ENCODE measurements around the gene NOXO1. TPM values are rescaled to one million over a fixed set of nuclear protein-coding genes. Genes with fewer than 3 reads are reported as not detected.
A peak's percentile ranks its signal among the peaks of the same experiment; 100 is the strongest.

The NOXO1 gene
- total and polyA plus RNA-seq, 10 of the 15 experiments (the other 5 are each of a cell fraction or from before 2014, with no cell fraction given): 0.09 to 0.76 (median 0.26) TPM; not detected in 4

DNA sequence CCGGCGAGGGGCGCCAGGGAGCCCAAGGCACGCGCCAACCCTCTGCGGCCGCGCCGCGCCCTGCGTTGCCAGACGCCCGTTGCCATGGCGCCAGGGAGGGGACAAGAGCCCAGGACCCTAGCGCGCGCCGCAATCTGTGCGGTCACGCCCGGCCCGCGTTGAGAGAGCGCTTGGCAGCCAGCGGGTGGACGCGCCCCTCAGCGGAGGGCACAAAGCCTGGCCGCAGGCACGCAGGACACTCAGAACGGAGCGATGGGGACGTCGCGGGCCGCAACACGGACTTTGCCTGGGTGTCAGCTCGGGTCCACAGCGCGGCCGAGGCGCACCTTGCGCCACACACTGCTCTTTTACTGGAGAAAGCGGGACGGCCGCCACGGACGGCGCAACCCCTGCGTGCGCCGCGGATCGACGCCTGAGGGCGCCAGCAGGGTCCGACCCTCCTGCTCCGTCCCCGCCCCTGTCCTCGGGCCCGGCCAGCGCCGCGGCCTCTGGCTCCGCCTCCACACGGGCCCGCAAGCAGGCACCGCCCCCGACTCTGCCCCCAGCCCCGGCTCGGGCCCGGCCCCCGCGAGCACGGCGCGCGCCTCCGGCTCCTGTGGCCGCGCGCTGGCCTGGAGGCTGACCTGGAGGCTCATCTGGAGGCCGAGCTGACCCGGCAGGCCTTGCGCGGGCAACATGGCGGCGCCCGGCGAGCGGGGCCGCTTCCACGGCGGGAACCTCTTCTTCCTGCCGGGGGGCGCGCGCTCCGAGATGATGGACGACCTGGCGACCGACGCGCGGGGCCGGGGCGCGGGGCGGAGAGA lies 2.5 kb upstream of the NOXO1 start, which contains the start of gene GFER (continued):
- TF ChIP-seq, protein P1, sequence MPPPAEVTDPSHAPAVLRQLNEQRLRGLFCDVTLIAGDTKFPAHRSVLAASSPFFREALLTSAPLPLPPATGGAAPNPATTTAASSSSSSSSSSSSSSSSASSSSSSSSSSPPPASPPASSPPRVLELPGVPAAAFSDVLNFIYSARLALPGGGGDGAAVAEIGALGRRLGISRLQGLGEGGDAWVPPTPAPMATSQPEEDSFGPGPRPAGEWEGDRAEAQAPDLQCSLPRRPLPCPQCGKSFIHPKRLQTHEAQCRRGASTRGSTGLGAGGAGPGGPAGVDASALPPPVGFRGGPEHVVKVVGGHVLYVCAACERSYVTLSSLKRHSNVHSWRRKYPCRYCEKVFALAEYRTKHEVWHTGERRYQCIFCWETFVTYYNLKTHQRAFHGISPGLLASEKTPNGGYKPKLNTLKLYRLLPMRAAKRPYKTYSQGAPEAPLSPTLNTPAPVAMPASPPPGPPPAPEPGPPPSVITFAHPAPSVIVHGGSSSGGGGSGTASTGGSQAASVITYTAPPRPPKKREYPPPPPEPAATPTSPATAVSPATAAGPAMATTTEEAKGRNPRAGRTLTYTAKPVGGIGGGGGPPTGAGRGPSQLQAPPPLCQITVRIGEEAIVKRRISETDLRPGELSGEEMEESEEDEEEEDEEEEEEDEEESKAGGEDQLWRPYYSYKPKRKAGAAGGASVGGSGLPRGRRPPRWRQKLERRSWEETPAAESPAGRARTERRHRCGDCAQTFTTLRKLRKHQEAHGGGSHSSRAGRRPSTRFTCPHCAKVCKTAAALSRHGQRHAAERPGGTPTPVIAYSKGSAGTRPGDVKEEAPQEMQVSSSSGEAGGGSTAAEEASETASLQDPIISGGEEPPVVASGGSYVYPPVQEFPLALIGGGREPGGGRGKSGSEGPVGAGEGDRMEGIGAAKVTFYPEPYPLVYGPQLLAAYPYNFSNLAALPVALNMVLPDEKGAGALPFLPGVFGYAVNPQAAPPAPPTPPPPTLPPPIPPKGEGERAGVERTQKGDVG (CRISPR knock-in tag; IDR thresholded peaks at IDR 0.05): no peak
- no peak for TF ChIP-seq ETV6 (conservative IDR thresholded peaks at IDR 0.05 in 1 of 2, IDR thresholded peaks at IDR 0.05 in 1 of 2; ENCODE audit: borderline replicate concordance in 1 of 2, low read depth in 1 of 2)
- TF ChIP-seq, protein P2, sequence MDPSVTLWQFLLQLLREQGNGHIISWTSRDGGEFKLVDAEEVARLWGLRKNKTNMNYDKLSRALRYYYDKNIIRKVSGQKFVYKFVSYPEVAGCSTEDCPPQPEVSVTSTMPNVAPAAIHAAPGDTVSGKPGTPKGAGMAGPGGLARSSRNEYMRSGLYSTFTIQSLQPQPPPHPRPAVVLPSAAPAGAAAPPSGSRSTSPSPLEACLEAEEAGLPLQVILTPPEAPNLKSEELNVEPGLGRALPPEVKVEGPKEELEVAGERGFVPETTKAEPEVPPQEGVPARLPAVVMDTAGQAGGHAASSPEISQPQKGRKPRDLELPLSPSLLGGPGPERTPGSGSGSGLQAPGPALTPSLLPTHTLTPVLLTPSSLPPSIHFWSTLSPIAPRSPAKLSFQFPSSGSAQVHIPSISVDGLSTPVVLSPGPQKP (IDR thresholded peaks at IDR 0.05; ENCODE audit: low read depth, low read length): no peak
- TF ChIP-seq, protein P3, sequence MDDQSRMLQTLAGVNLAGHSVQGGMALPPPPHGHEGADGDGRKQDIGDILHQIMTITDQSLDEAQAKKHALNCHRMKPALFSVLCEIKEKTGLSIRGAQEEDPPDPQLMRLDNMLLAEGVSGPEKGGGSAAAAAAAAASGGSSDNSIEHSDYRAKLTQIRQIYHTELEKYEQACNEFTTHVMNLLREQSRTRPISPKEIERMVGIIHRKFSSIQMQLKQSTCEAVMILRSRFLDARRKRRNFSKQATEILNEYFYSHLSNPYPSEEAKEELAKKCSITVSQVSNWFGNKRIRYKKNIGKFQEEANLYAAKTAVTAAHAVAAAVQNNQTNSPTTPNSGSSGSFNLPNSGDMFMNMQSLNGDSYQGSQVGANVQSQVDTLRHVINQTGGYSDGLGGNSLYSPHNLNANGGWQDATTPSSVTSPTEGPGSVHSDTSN (IDR thresholded peaks at IDR 0.05; ENCODE audit: insufficient replicate concordance, low read depth, low read length): no peak
- peak; percentile 99 for TF ChIP-seq SMARCA5 (IDR thresholded peaks at IDR 0.05)
- no peak for TF ChIP-seq SUZ12 (IDR thresholded peaks at IDR 0.05; ENCODE audit: unreplicated experiment)
- no peak for TF ChIP-seq POLR2AphosphoS2 (IDR thresholded peaks at IDR 0.05; ENCODE audit: low read depth, low read length)
- TF ChIP-seq, protein P4, sequence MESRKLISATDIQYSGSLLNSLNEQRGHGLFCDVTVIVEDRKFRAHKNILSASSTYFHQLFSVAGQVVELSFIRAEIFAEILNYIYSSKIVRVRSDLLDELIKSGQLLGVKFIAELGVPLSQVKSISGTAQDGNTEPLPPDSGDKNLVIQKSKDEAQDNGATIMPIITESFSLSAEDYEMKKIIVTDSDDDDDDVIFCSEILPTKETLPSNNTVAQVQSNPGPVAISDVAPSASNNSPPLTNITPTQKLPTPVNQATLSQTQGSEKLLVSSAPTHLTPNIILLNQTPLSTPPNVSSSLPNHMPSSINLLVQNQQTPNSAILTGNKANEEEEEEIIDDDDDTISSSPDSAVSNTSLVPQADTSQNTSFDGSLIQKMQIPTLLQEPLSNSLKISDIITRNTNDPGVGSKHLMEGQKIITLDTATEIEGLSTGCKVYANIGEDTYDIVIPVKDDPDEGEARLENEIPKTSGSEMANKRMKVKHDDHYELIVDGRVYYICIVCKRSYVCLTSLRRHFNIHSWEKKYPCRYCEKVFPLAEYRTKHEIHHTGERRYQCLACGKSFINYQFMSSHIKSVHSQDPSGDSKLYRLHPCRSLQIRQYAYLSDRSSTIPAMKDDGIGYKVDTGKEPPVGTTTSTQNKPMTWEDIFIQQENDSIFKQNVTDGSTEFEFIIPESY (IDR thresholded peaks at IDR 0.05): no peak
- peak; percentile 49; the same call in 1 of the 2 replicates for TF ChIP-seq ZNF207 (IDR thresholded peaks at IDR 0.05; ENCODE audit: borderline replicate concordance)
- TF ChIP-seq MYB (IDR thresholded peaks at IDR 0.05; ENCODE audit: borderline replicate concordance, low read depth, low read length): no peak
- TF ChIP-seq TBL1XR1 (IDR thresholded peaks at IDR 0.05; ENCODE audit: low read depth, low read length): peak; percentile 35; the same call in 1 of the 2 replicates
- TF ChIP-seq CHD4 (IDR thresholded peaks at IDR 0.05): no peak
- no peak for TF ChIP-seq NFYB (IDR thresholded peaks at IDR 0.05; ENCODE audit: insufficient read depth, low read depth, low read length)
- TF ChIP-seq SMC3 (IDR thresholded peaks at IDR 0.05; ENCODE audit: borderline replicate concordance, low read length): no peak
- no peak for TF ChIP-seq SRF (IDR thresholded peaks at IDR 0.05; ENCODE audit: low read depth in 2 of 2, low read length in 2 of 2)
- TF ChIP-seq, protein P5, sequence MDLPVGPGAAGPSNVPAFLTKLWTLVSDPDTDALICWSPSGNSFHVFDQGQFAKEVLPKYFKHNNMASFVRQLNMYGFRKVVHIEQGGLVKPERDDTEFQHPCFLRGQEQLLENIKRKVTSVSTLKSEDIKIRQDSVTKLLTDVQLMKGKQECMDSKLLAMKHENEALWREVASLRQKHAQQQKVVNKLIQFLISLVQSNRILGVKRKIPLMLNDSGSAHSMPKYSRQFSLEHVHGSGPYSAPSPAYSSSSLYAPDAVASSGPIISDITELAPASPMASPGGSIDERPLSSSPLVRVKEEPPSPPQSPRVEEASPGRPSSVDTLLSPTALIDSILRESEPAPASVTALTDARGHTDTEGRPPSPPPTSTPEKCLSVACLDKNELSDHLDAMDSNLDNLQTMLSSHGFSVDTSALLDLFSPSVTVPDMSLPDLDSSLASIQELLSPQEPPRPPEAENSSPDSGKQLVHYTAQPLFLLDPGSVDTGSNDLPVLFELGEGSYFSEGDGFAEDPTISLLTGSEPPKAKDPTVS (IDR thresholded peaks at IDR 0.05; ENCODE audit: low read depth, low read length): no peak
- TF ChIP-seq RUNX3 (IDR thresholded peaks at IDR 0.05; ENCODE audit: low read length): peak; percentile 55; the same call in 1 of the 2 replicates
- no peak for TF ChIP-seq KDM1A (IDR thresholded peaks at IDR 0.05; ENCODE audit: borderline replicate concordance)

Data from GM12878 (cell line).